Stimulated activated CD4-positive, alpha-beta T cell treated with anti-CD3 and anti-CD28 coated beads, TNF-alpha, amount 100 ng/mL, for 24 hours (primary cell): Measurements from ENCODE around the gene ZNF142.

Experiments used
- DNase-seq, 3 experiments: peaks; one replicate each; pipeline ENCODE4 v3.0.0-alpha.2; 2020; ENCODE audit warnings: low read depth in 3 of 3

ZNF142 gene

GRCh38 chr2:218648088-218648786 lies 11.2 kb downstream of the ZNF142 start:
- peak in 1 of 3 experiments; percentile 51 for DNase-seq

GRCh38 chr2:218645126-218645525 lies 14.3 kb downstream of the ZNF142 start:
- no peak for DNase-seq

GRCh38 chr2:218644721-218645120 lies 14.7 kb downstream of the ZNF142 start:
- DNase-seq: no peak

- no peak for DNase-seq
These were observed 15.6 kb downstream of the ZNF142 start for GRCh38 chr2:218643751-218644310.

GRCh38 chr2:218642786-218643185 lies 16.6 kb downstream of the ZNF142 start:
- DNase-seq: no peak

- DNase-seq: no peak
These were observed 17.2 kb downstream of the ZNF142 start for GRCh38 chr2:218642121-218642656.

GRCh38 chr2:218638372-218638771 lies 21.1 kb downstream of the ZNF142 start:
- DNase-seq: no peak

GRCh38 chr2:218635719-218636118 lies 23.7 kb downstream of the ZNF142 start:
- DNase-seq: no peak

GRCh38 chr2:218631837-218632236 lies 27.6 kb downstream of the ZNF142 start:
- DNase-seq: no peak

GRCh38 chr2:218627939-218628338 lies 31.5 kb downstream of the ZNF142 start:
- no peak for DNase-seq

- DNase-seq: no peak
These were observed 33.1 kb downstream of the ZNF142 start for GRCh38 chr2:218626369-218626768.

GRCh38 chr2:218623366-218623705 lies 36.1 kb downstream of the ZNF142 start:
- DNase-seq: no peak

- DNase-seq: no peak
These were observed 36.6 kb downstream of the ZNF142 start for GRCh38 chr2:218622606-218623365.

- DNase-seq: no peak
These were observed 38.4 kb downstream of the ZNF142 start for GRCh38 chr2:218621007-218621406.

GRCh38 chr2:218618102-218618860 lies 41.1 kb downstream of the ZNF142 start:
- DNase-seq: no peak

- DNase-seq: no peak
These were observed 43.5 kb downstream of the ZNF142 start for GRCh38 chr2:218615868-218616315.

GRCh38 chr2:218607436-218608115 lies 51.8 kb downstream of the ZNF142 start, which contains the start of gene PLCD4:
PLCD4 (plus strand) TSS chr2:218607899; CDS start chr2:218615740, 7,841 bp downstream.
- DNase-seq: no peak

- DNase-seq: no peak
These were observed 54.0 kb downstream of the ZNF142 start for GRCh38 chr2:218605432-218605831.
